Mesendoderm (in vitro differentiated cells): ENCODE results near the gene NRXN3.
A peak's percentile ranks its signal among the peaks of the same experiment; 100 is the strongest.

Experiments
- DNase-seq: peaks from one replicate; pipeline ENCODE4 v3.0.0; 2013
- H2AK5ac ChIP-seq: 2 replicates; pipeline ENCODE4 v1.6.1; 2013; ENCODE audit warnings: low read length, inconsistent platforms
- H2BK120ac ChIP-seq: 2 replicates; pipeline ENCODE4 v1.6.1; 2013; ENCODE audit warnings: low read depth, mild to moderate bottlenecking, low read length, moderate library complexity, mixed read lengths
- H2BK15ac ChIP-seq: replicated peaks from 2 replicates; pipeline ENCODE4 v1.6.1; 2013; ENCODE audit warnings: low read depth, mild to moderate bottlenecking, moderate library complexity
- H2BK5ac ChIP-seq: 2 replicates; pipeline ENCODE4 v1.6.1; 2013; ENCODE audit warnings: low read length, inconsistent platforms
- H3K18ac ChIP-seq: 2 replicates; pipeline ENCODE4 v1.6.1; 2013; ENCODE audit warnings: mild to moderate bottlenecking, low read length, mixed read lengths
- H3K23ac ChIP-seq: one replicate; pipeline ENCODE4 v1.6.1; 2013; ENCODE audit warnings: low read length
- H3K27ac ChIP-seq: 2 replicates; pipeline ENCODE4 v1.5.1; 2013; ENCODE audit warnings: low read depth, mild to moderate bottlenecking, inconsistent platforms, low read length, moderate library complexity
- H3K27me3 ChIP-seq: 2 replicates; pipeline ENCODE4 v1.6.1; 2013; ENCODE audit warnings: low read length, control low read depth, mild to moderate bottlenecking, inconsistent platforms; ENCODE audit not compliant: insufficient read depth, poor library complexity
- H3K36me3 ChIP-seq: 2 replicates; pipeline ENCODE4 v1.6.1; 2013; ENCODE audit warnings: low read length, inconsistent platforms; ENCODE audit not compliant: control insufficient read depth, insufficient read depth
- H3K4ac ChIP-seq: one replicate; pipeline ENCODE4 v1.6.1; 2013; ENCODE audit warnings: low read depth, mild to moderate bottlenecking, low read length, moderate library complexity
- H3K4me1 ChIP-seq: 2 replicates; pipeline ENCODE4 v1.6.1; 2013; ENCODE audit warnings: low read depth, low read length, inconsistent platforms; ENCODE audit not compliant: control insufficient read depth
- H3K4me2 ChIP-seq: 2 replicates; pipeline ENCODE4 v1.6.1; 2013; ENCODE audit warnings: low read length
- H3K4me3 ChIP-seq: 2 replicates; pipeline ENCODE4 v1.5.1; 2013; ENCODE audit warnings: mild to moderate bottlenecking, low read length
- H3K56ac ChIP-seq: one replicate; pipeline ENCODE4 v1.6.1; 2013; ENCODE audit warnings: low read length
- H3K79me1 ChIP-seq: 2 replicates; pipeline ENCODE4 v1.6.1; 2013; ENCODE audit warnings: low read length, inconsistent platforms
- H3K79me2 ChIP-seq: 2 replicates; pipeline ENCODE4 v1.6.1; 2013; ENCODE audit warnings: mild to moderate bottlenecking, low read length; ENCODE audit not compliant: control insufficient read depth, insufficient read depth
- H3K9ac ChIP-seq: 2 replicates; pipeline ENCODE4 v1.6.1; 2013; ENCODE audit warnings: low read length, inconsistent platforms
- H4K5ac ChIP-seq: one replicate; pipeline ENCODE4 v1.6.1; 2013; ENCODE audit warnings: low read length
- H4K8ac ChIP-seq: one replicate; pipeline ENCODE4 v1.6.1; 2013; ENCODE audit warnings: low read depth, mild to moderate bottlenecking, control low read depth, low read length, moderate library complexity
- WGBS: extraction: QIAGEN DNeasy Blood & Tissue Kit; methylation state at CpG from one replicate; pipeline ENCODE4 v1.1.7; 2013; ENCODE audit warnings: low lambda C conversion rate, missing lambda C conversion rate; ENCODE audit not compliant: insufficient coverage; ENCODE audit errors: extremely low coverage; 5-methylcytosine and 5-hydroxymethylcytosine counted together

Gene NRXN3

GRCh38 chr14:79543967-79544697 is 1374.0 kb downstream of the NRXN3 start:
- Histone ChIP-seq H3K4me1 (no peaks in the 10 kb centered on the region), H3K56ac (no peak overlapping the region), H3K36me3 (no peaks in the 10 kb centered on the region), H3K23ac (no peak overlapping the region), H3K27me3 (no peaks in the 10 kb centered on the region), H2BK120ac (no peak overlapping the region), H3K4me2 (no peak overlapping the region), H4K8ac (no peak overlapping the region), H3K4ac (no peak overlapping the region), H3K79me1 (no peaks in the 10 kb centered on the region), H3K9ac (no peak overlapping the region), H3K18ac (no peak overlapping the region), H3K27ac (no peak overlapping the region), H2BK5ac (no peak overlapping the region), H2AK5ac (no peak overlapping the region), H2BK15ac (no peak overlapping the region), H4K5ac (no peak overlapping the region), H3K4me3 (no peak overlapping the region), H3K79me2 (no peaks in the 10 kb centered on the region)
- no CpG with 5 or more reads among the region's 7 CpGs for WGBS
- DNase-seq, result peak; percentile 87

- Histone ChIP-seq H2BK15ac (no peak overlapping the region), H3K56ac (no peak overlapping the region), H3K9ac (no peak overlapping the region), H3K23ac (no peak overlapping the region), H3K36me3 (no peaks in the 10 kb centered on the region), H4K8ac (no peak overlapping the region), H2BK5ac (no peak overlapping the region), H3K79me2 (no peaks in the 10 kb centered on the region), H3K79me1 (no peaks in the 10 kb centered on the region), H3K4me3 (no peak overlapping the region), H3K4me1 (peaks cover 1% of the 10 kb centered on the region), H3K4ac (no peak overlapping the region), H2BK120ac (no peak overlapping the region), H3K4me2 (no peak overlapping the region), H2AK5ac (no peak overlapping the region), H3K18ac (no peak overlapping the region), H3K27me3 (no peaks in the 10 kb centered on the region), H3K27ac (no peak overlapping the region), H4K5ac (no peak overlapping the region)
- DNase-seq, result no peak
- no CpG with 5 or more reads among the region's 1 CpG for WGBS
These were observed 1374.5 kb downstream of the NRXN3 start for GRCh38 chr14:79544698-79545070.

GRCh38 chr14:79548836-79549235 is 1378.7 kb downstream of the NRXN3 start:
- Histone ChIP-seq H3K27ac (no peak overlapping the region), H3K27me3 (no peaks in the 10 kb centered on the region), H3K79me1 (no peaks in the 10 kb centered on the region), H3K4ac (no peak overlapping the region), H3K36me3 (no peaks in the 10 kb centered on the region), H2BK15ac (no peak overlapping the region), H3K79me2 (no peaks in the 10 kb centered on the region), H3K4me3 (no peak overlapping the region), H2AK5ac (no peak overlapping the region), H3K4me2 (no peak overlapping the region), H4K5ac (no peak overlapping the region), H4K8ac (no peak overlapping the region), H3K4me1 (peaks cover 5% of the 10 kb centered on the region), H2BK120ac (no peak overlapping the region), H2BK5ac (no peak overlapping the region), H3K56ac (no peak overlapping the region), H3K9ac (no peak overlapping the region), H3K23ac (no peak overlapping the region), H3K18ac (no peak overlapping the region)
- peak; percentile 71 for DNase-seq
- WGBS, result no CpG with 5 or more reads among the region's 1 CpG

GRCh38 chr14:79549515-79549914 is 1379.3 kb downstream of the NRXN3 start:
- Histone ChIP-seq H3K36me3 (no peaks in the 10 kb centered on the region), H3K9ac (no peak overlapping the region), H2BK15ac (no peak overlapping the region), H3K23ac (no peak overlapping the region), H3K56ac (no peak overlapping the region), H4K5ac (no peak overlapping the region), H3K79me1 (no peaks in the 10 kb centered on the region), H3K4me3 (no peak overlapping the region), H3K4ac (no peak overlapping the region), H3K27ac (no peak overlapping the region), H3K27me3 (no peaks in the 10 kb centered on the region), H3K79me2 (no peaks in the 10 kb centered on the region), H2BK120ac (no peak overlapping the region), H3K4me1 (peaks cover 5% of the 10 kb centered on the region), H2BK5ac (no peak overlapping the region), H3K4me2 (no peak overlapping the region), H3K18ac (no peak overlapping the region), H4K8ac (no peak overlapping the region), H2AK5ac (no peak overlapping the region)
- no peak for DNase-seq
- WGBS, result no CpG with 5 or more reads among the region's 5 CpGs

- H3K79me2 ChIP-seq, result no peaks in the 10 kb centered on the region
- no peak overlapping the region for H3K4ac ChIP-seq
- H3K23ac ChIP-seq, result no peak overlapping the region
- H3K36me3 ChIP-seq, result no peaks in the 10 kb centered on the region
- H3K56ac ChIP-seq, result no peak overlapping the region
- no peaks in the 10 kb centered on the region for H3K79me1 ChIP-seq
- DNase-seq, result no peak
- no CpG with 5 or more reads among the region's 4 CpGs for WGBS
- no peak overlapping the region for H4K5ac ChIP-seq
- no peaks in the 10 kb centered on the region for H3K27me3 ChIP-seq
- H2AK5ac ChIP-seq, result no peak overlapping the region
- no peak overlapping the region for H3K27ac ChIP-seq
- no peak overlapping the region for H3K18ac ChIP-seq
- H2BK5ac ChIP-seq, result no peak overlapping the region
- no peak overlapping the region for H3K4me2 ChIP-seq
- no peak overlapping the region for H3K4me3 ChIP-seq
- H3K9ac ChIP-seq, result no peak overlapping the region
- no peak overlapping the region for H2BK120ac ChIP-seq
- no peak overlapping the region for H2BK15ac ChIP-seq
- H4K8ac ChIP-seq, result no peak overlapping the region
- H3K4me1 ChIP-seq, result peaks cover 5% of the 10 kb centered on the region
These were observed 1381.3 kb downstream of the NRXN3 start for GRCh38 chr14:79551523-79551922.

GRCh38 chr14:79552778-79553177 is 1382.6 kb downstream of the NRXN3 start:
- H3K4me2 ChIP-seq, result no peak overlapping the region
- no peak overlapping the region for H3K27ac ChIP-seq
- no peak overlapping the region for H3K23ac ChIP-seq
- H2AK5ac ChIP-seq, result no peak overlapping the region
- peaks cover 5% of the 10 kb centered on the region for H3K4me1 ChIP-seq
- H3K79me2 ChIP-seq, result no peaks in the 10 kb centered on the region
- H4K5ac ChIP-seq, result no peak overlapping the region
- H3K36me3 ChIP-seq, result no peaks in the 10 kb centered on the region
- H3K9ac ChIP-seq, result no peak overlapping the region
- no peaks in the 10 kb centered on the region for H3K27me3 ChIP-seq
- no peak overlapping the region for H2BK5ac ChIP-seq
- WGBS, result no CpG with 5 or more reads among the region's 1 CpG
- H3K4me3 ChIP-seq, result no peak overlapping the region
- H3K18ac ChIP-seq, result no peak overlapping the region
- no peak overlapping the region for H3K4ac ChIP-seq
- no peak overlapping the region for H2BK120ac ChIP-seq
- H4K8ac ChIP-seq, result no peak overlapping the region
- H2BK15ac ChIP-seq, result no peak overlapping the region
- peak; percentile 91 for DNase-seq
- H3K79me1 ChIP-seq, result no peaks in the 10 kb centered on the region
- H3K56ac ChIP-seq, result no peak overlapping the region
